Testis (tissue), 3 donors: Measurements from ENCODE around the gene DCAF5. TPM values are rescaled to one million over a fixed set of nuclear protein-coding genes. Genes with fewer than 3 reads are reported as not detected.

Experiments
- DNase-seq: peaks from one replicate; pipeline ENCODE4 v3.0.0-alpha.2; 2019
- H3K27ac ChIP-seq, 2 donors: fragments of 200-600 bp; sonication (generic); one replicate each; pipeline ENCODE4 v1.5.1; 2019
- H3K27me3 ChIP-seq: fragments of 200-600 bp; sonication (generic); one replicate; pipeline ENCODE4 v1.5.1; 2019
- H3K36me3 ChIP-seq: fragments of 200-600 bp; sonication (generic); one replicate; pipeline ENCODE4 v1.5.1; 2017; ENCODE audit warnings: low read depth; ENCODE audit errors: missing control alignments
- H3K4me1 ChIP-seq: fragments of 200-600 bp; sonication (generic); one replicate; pipeline ENCODE4 v1.5.1; 2019
- H3K4me3 ChIP-seq, 2 donors: fragments of 200-600 bp; sonication (generic); one replicate each; pipeline ENCODE4 v1.5.1; 2017 to 2019
- H3K9me3 ChIP-seq: fragments of 200-600 bp; sonication (generic); one replicate; pipeline ENCODE4 v1.5.1; 2017
- POLR2A ChIP-seq: fragments of 450-650 bp; IDR thresholded peaks from one replicate; pipeline ENCODE4 v1.6.1; 2017; ENCODE audit warnings: antibody characterized with exemption, mild to moderate bottlenecking, moderate library complexity
- WGBS, 2 donors: methylation state at CpG; one replicate each; pipeline ENCODE4 v1.1.5; 2018; 5-methylcytosine and 5-hydroxymethylcytosine counted together
- intact Hi-C: fragments of 100-400 bp; cut with DNase I; formaldehyde crosslinking; loops from one replicate; pipeline ENCODE4 v1.15.1; 2023; ENCODE audit warnings: low total_unique reads
- polyA plus RNA-seq: library from polyadenylated mRNA; stranded (reverse); fragments of 350-450 nt; fragmentation: Illumina TruSeq; extraction: RNeasy Lipid Tissue Mini Kit (QIAGEN cat#74804); gene quantifications from one replicate; pipeline ENCODE4 v1.2.3, GENCODE V29; 2014; ENCODE audit warnings: low read depth, low replicate concordance; ENCODE audit not compliant: insufficient read depth
- total RNA-seq, 2 donors: library from RNA; depleted of rRNA; stranded (reverse); fragments of >200 nt; gene quantifications; one replicate each; pipeline ENCODE4 v1.2.3, GENCODE V29; 2016
- TF ChIP-seq, protein P1 (sequence below), 3 experiments: fragments of 450-650 bp in 2 of 3; fragments of 200-600 bp in 1 of 3; sonication (generic) in 1 of 3; IDR thresholded peaks; one replicate each; pipeline ENCODE4 v1.5.1; 2016 to 2019; ENCODE audit warnings: antibody characterized with exemption in 3 of 3, mild to moderate bottlenecking in 2 of 3, moderate library complexity in 1 of 3

Gene DCAF5
- total and polyA plus RNA-seq, 3 donors from 2014 or later: 97.7 to 168 (median 129) TPM

DNA sequence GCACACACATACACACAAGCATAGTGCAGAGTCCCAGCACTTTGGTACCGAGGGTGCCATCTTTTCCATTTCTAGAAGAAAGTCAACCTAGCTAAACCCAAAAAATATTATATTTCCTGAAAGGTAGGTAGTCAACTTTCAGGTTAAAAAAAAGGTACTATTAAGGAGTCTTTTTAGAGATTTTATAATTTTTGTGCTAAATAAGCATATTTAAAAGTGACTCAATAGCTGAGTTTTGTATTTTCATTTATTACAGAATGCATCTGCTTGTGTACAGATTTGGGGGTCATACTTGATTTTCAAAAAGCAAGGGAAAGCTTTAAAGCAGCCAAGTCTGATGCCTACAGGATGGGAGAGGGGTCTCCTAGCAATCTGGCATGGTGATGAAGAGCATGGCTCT lies 34.6 kb downstream of the DCAF5 start:
- intact Hi-C loops: no loop called here
- H3K9me3 ChIP-seq: no peaks in the 10 kb centered on the region
- no peak overlapping the region for H3K27ac ChIP-seq
- no peak overlapping the region for H3K4me3 ChIP-seq
- H3K4me1 ChIP-seq: no peaks in the 10 kb centered on the region
- no peak for DNase-seq
- no peak for TF ChIP-seq POLR2A
- TF ChIP-seq, protein P1, sequence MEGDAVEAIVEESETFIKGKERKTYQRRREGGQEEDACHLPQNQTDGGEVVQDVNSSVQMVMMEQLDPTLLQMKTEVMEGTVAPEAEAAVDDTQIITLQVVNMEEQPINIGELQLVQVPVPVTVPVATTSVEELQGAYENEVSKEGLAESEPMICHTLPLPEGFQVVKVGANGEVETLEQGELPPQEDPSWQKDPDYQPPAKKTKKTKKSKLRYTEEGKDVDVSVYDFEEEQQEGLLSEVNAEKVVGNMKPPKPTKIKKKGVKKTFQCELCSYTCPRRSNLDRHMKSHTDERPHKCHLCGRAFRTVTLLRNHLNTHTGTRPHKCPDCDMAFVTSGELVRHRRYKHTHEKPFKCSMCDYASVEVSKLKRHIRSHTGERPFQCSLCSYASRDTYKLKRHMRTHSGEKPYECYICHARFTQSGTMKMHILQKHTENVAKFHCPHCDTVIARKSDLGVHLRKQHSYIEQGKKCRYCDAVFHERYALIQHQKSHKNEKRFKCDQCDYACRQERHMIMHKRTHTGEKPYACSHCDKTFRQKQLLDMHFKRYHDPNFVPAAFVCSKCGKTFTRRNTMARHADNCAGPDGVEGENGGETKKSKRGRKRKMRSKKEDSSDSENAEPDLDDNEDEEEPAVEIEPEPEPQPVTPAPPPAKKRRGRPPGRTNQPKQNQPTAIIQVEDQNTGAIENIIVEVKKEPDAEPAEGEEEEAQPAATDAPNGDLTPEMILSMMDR (IDR thresholded peaks at IDR 0.05): no peak
- H3K36me3 ChIP-seq: no peaks in the 10 kb centered on the region
- H3K27me3 ChIP-seq: no peaks in the 10 kb centered on the region
- WGBS, 2 donors: 96 to 100% methylated on average over 1 of the region's 1 CpG

- H3K9me3 ChIP-seq: no peaks in the 10 kb centered on the region
- intact Hi-C loops: no loop called here
- no peaks in the 10 kb centered on the region for H3K4me1 ChIP-seq
- no peaks in the 10 kb centered on the region for H3K27me3 ChIP-seq
- WGBS, 2 donors: 89 to 93% methylated on average over 6 of the region's 6 CpGs
- H3K27ac ChIP-seq: no peak overlapping the region
- no peaks in the 10 kb centered on the region for H3K36me3 ChIP-seq
- no peak overlapping the region for H3K4me3 ChIP-seq
- TF ChIP-seq, protein P1 (IDR thresholded peaks at IDR 0.05): no peak
- no peak for TF ChIP-seq POLR2A
- DNase-seq: no peak
Observed at GRCh38 chr14:69117020-69117767, 35.7 kb downstream of the DCAF5 start.

DNA sequence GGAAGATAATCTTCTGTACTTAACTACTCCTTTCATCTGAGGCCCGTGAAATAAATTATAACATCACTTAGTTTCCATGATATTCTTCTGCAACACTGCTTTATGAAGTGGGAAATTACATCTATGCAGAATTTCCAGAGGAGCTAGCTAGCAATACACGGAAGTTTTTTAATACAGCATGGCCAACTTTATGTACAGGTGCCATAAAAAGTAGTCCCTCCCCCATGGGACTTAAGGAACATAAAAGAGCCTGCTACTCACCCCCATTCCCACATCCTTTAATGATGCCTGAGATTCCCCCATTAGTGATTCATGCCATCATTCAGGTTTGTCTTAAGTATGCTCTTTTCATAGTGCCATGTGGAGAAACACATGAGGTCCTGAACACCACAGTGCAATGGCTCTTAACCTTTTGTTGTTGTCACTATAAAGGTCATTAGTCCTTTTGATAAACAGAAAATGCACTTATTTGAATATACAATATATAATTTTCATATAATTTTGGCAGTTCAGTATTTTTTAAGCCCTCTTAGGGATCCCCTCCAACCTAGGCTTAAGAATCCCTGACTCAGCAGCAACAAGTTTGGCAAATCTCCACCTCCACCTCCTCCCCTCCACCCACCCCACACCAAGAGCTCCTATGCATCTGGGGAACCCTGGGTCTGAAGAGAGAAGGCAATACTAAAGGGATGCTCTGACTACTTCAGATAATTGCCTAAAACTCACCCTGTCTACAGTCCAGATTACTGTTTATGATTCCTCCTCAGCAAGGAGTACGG lies 37.3 kb downstream of the DCAF5 start:
- H3K27me3 ChIP-seq: no peaks in the 10 kb centered on the region
- no peaks in the 10 kb centered on the region for H3K36me3 ChIP-seq
- no peaks in the 10 kb centered on the region for H3K9me3 ChIP-seq
- TF ChIP-seq, protein P1 (IDR thresholded peaks at IDR 0.05): no peak
- TF ChIP-seq POLR2A: no peak
- 93 to 95% methylated on average over 3 of the region's 3 CpGs for WGBS, 2 donors
- intact Hi-C loops: no loop called here
- H3K27ac ChIP-seq: no peak overlapping the region
- DNase-seq: no peak
- H3K4me1 ChIP-seq: peaks cover 2% of the 10 kb centered on the region
- H3K4me3 ChIP-seq: no peak overlapping the region

DNA sequence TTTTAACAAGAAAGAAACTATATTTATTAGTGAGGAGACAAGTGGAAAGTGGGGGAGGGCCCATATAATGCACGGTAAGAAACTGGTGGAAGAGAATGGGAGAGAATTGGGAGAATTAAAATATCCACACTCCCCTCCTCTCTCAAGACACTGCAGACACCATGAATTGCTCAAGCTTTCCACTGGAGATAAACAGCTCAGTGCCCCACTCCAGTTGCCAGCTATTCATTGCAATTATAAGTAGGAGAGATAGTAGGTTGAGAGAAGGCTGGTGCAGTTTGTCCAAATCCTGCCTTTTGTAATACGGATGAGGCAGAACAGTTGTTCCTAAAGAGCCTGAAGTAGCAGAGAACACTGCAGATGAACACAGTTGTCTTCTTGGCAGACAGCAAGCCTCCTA lies 38.2 kb downstream of the DCAF5 start:
- no peak for DNase-seq
- Histone ChIP-seq H3K27me3 (no peaks in the 10 kb centered on the region), H3K27ac (no peak overlapping the region), H3K36me3 (no peaks in the 10 kb centered on the region), H3K4me3 (no peak overlapping the region), H3K4me1 (peaks cover 4% of the 10 kb centered on the region), H3K9me3 (no peaks in the 10 kb centered on the region)
- TF ChIP-seq, protein P1 (IDR thresholded peaks at IDR 0.05): no peak
- TF ChIP-seq POLR2A: no peak
- intact Hi-C loops: no loop called here
- 73 to 76% methylated on average over 2 of the region's 2 CpGs for WGBS, 2 donors
